Nucleus accumbens (tissue), 56 donors: ENCODE data around the gene HSD3B2.

Experiments
- DNase-seq, 56 donors: peaks; one replicate each; lab custom pipeline; 2025; lab: John Stamatoyannopoulos, UW

HSD3B2 gene

DNA sequence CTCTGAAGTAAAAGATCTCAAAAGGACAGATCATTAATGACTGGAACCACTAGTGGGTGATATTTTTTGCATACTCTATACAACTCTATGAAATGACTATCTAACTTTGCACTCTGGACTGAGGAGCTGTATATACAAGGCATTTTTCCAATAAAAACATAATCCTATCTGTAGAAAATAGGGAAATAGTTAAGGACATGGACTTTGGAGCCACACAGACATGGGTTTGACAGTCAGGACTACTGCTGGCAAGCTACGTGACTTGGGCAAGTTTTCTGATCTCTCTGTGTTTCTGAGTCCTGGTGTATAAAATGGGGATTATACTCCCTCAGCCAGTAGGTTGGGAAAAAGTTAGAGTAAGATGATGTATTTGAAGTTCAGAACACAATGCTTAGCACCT lies 20.9 kb upstream of the HSD3B2 start:
- no peak for DNase-seq

- DNase-seq = no peak
Measured at GRCh38 chr1:119396982-119397381, 18.0 kb upstream of the HSD3B2 start.

DNA sequence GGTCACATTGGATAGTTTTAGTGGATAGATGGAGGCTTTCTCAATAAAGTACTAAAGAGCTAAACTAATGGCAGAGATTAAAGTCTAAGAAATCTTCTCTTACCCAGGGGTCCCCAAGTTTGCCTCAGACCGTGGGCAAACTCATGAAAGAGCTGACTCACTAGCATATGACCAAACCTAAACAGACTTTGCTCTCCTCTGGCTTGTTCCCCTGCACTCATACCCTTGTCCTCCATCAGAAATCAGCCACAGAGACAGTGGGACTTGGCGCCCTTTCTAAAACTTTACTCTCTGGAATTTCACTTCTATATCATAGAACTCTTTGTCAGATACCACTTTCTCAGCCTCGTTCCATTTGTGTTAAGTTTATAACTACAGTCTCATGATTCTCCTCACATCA lies 17.0 kb upstream of the HSD3B2 start:
- no peak for DNase-seq

GRCh38 chr1:119404736-119405135 lies 10.2 kb upstream of the HSD3B2 start:
- DNase-seq = no peak

GRCh38 chr1:119409731-119410130 lies 5.2 kb upstream of the HSD3B2 start:
- DNase-seq = no peak

- no peak for DNase-seq
Measured at GRCh38 chr1:119410961-119411360, 4.0 kb upstream of the HSD3B2 start.

DNA sequence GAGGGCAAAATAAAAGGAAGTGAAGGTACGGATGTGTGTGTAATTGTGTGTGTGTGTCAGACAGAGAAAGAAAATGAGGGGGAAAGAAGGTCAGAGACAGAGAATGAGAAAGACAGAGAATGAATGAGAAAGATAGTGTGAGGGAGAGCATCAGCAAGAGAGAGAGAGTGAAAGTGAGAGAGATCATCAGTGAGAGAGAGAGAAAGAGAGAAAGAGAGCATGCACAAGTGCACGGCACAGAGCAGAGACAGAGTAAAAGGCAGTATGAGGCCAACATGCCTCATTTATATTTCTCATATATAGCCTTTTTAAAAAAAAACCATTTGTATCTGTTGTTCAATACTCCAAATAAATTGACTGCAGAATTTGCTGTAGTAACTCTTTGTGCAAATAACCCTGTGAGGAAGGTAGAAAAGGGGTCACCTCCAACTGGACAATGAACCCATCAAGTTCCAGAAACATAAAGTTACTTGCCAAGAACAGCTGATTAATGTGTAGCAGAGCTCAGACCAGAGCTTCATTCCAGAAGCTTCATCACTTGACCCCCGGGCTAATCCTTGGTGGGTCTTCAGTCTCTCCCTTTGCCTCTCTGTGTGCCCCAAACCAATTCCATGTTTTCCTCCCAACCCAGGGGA lies 1.2 kb downstream of the HSD3B2 start:
- DNase-seq = no peak

DNA sequence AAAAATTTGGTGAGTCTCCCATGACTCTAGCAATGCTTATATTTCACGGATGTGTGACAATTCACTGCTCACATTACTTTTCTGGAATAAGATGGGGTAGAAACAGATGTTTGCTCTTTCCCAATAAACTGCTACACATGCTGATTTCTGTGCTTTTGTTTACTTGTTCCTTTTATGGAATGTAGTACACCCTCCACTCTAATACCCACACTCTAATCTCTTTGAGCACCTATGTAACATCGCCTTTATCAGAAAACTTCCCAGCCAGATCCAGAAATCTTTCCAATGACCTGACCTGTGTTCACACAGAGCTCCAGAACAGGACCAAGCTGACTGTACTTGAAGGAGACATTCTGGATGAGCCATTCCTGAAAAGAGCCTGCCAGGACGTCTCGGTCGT lies 4.2 kb downstream of the HSD3B2 start:
- DNase-seq = no peak

- DNase-seq = no peak
Measured at GRCh38 chr1:119420638-119421037, 5.7 kb downstream of the HSD3B2 start.

DNA sequence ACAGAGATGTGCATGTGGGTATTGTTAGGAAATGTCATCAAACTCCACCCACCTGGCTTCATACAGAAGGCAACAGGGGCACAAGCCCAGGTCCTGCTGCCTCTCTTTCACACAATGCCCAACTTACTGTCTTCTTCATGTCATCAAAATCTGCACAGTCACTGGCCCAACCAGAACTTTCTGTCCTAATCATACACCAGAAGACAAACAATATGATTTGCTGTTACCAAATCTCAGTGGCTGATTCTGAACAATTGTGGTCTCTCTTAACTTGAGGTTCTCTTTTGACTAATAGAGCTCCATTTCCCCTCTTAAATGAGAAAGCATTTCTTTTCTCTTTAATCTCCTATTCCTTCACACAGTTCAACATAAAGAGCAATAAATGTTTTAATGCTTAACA lies 7.7 kb downstream of the HSD3B2 start:
- DNase-seq = no peak

- no peak for DNase-seq
Measured at GRCh38 chr1:119428991-119429390, 14.0 kb downstream of the HSD3B2 start.

DNA sequence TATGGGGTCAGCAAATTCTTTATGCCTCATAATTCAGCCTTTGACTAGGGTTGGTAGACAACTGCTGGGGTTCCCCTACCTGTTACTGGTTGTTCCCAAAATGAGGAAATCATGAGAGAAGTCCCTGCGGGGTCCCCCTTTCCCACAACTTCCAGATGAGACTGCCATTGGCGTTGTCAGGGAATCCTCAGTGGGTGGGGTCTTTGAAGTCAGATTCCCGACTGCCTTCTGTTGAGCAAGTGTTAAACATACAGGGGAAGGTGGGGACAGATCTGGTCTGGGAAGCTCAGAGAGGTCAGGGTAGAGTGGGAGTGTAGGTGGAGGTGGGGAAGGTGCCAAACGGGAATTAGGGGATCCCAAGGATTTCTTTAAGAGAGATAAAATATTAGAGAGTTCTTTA lies 14.7 kb downstream of the HSD3B2 start:
- DNase-seq = no peak

- no peak for DNase-seq
Measured at GRCh38 chr1:119430486-119430885, 15.5 kb downstream of the HSD3B2 start.

DNA sequence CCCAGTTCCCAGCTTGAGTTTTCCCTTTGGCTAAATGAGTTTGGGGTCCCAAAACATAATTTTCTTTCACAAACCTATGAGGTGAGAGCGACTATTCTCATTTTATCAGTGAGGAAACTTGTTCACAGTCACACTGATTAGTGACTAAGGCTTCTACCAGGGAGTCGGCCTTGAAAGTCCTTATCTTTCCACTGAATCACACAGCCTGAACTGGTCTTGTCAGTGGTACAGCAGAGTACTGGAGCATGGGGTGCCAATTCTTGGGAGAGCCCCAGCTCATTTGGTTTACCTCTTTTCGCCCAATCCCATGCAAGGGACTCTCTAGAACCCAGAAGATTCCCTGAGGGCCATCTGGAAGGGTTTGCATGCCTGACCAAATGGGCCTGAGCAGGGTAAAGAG lies 16.9 kb downstream of the HSD3B2 start:
- DNase-seq = no peak

DNA sequence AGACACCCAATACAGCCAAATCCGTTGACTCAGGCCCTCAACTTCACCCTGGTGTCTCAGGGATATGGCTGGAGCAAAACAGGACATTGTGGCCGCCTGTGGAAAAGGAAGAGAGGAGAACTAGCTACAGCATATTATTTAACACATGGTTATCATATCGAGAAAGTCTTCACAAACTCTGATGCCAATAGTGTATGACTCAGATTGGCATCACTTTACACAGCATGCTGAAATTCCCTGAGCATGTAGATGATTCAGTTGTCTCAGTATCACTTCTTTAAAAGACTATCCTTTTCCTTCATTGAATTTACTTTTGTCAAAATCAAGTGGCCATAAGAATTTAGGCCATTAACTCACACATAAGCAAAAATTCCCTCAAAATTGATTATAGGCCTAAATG lies 20.1 kb downstream of the HSD3B2 start:
- no peak for DNase-seq

DNA sequence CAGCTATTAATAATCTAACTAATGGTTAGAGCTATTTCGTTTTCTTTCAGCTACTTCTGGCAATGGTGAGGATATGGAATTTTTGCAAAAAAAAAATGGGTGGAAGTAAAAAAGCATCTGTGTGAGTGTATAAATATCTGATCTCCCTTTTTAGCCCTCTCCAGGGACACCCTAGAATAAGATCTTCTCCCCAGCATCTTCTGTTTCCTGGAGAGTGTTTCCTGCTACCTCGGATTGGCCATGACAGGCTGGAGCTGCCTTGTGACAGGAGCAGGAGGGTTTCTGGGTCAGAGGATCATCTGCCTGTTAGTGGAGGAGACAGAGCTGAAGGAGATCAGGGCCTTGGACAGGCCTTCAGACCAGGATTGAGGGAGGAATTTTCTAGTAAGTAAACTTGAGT lies 23.8 kb downstream of the HSD3B2 start:
- DNase-seq = no peak

DNA sequence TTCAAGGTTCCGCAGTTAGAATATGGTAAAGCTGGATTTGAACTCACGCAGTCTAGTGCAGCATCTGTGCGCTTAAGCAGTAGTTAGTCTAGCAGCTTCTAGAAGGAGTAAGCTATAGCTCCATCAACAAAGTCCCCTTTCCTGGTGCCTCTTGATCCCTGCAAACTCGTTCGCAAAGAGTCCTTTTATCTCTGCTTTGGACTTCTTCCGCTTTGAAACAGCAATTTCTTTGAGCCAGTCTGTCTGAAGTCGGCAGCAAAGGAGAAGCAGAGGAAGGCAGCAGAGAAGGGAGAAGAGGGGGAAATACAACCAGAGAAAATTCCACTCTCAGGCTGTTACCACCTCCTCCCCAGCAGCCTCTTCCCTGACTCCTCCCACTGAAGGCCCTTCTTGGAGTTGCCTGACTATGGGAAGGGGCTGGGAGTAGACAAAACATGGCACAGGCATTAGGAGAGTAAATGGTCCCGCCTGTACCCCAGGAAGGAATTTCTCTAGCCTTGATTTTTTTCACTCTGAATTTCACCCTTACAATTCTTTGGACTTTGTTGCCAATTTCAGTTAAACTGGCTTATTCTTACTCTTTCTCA lies 25.9 kb downstream of the HSD3B2 start:
- DNase-seq = no peak

DNA sequence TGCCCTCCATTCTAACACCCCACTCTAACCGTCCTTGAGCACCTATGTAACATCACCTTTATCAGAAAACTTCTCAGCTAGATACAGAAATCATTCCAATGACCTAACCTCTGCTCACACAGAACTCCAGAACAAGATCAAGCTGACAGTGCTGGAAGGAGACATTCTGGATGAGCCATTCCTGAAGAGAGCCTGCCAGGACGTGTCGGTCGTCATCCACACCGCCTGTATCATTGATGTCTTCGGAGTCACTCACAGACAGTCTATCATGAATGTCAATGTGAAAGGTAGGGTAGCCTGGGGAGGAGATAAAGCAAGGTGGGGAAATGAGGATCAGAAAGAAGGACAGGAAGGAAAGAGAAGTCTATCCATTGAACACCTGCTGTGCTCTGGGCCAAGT lies 27.8 kb downstream of the HSD3B2 start:
- no peak for DNase-seq

GRCh38 chr1:119446321-119446720 lies 31.4 kb downstream of the HSD3B2 start:
- DNase-seq = no peak

DNA sequence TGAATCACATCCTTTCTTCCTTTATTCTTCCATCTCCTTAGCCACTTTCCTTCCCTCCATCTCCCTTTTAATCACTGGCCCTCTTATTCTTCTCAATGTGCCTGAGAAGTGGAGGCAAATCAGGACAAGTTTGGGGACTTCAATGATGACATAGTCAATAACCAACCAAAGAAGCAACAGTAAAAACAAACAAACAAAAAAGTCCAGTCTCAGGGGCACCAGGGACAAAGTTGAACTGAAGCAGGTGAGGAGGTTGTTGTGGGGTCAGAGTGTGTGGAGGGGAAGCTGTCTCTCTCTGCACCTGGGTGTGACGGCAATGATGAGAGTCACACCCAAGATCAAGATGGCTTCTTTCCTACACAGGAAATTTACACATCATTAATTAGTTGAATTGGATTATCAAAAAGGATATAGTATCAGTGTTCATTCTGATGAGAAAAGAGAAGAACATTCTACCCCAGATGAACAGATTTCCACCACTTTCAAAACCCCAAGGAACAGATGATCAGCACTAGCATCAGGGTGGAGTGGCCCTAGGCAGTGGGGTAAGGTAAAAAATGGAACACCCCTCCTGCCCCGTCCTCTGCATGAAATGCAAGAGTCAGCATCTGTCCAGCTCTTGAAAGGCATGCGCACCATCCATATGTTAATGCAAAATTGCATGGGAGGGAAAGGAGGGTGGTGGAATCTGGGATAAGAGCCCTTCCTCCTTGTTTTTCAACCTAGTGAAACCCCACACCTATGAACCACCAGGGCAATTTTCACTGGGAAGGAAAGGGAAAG lies 32.6 kb downstream of the HSD3B2 start:
- no peak for DNase-seq

- DNase-seq = no peak
Measured at GRCh38 chr1:119448127-119448511, 33.2 kb downstream of the HSD3B2 start.

- no peak for DNase-seq
Measured at GRCh38 chr1:119449971-119450370, 35.0 kb downstream of the HSD3B2 start.
